GM12873 (cell line): ENCODE results near the gene ARID4B.

Source experiments
- TF ChIP-seq, protein P1 (sequence below): IDR thresholded peaks from 2 replicates; pipeline ENCODE4 v1.5.1; 2012; ENCODE audit warnings: low read depth, mild to moderate bottlenecking, moderate library complexity, low read length, control low read depth; ENCODE audit not compliant: insufficient read depth; ENCODE audit errors: missing control alignments

ARID4B gene

DNA sequence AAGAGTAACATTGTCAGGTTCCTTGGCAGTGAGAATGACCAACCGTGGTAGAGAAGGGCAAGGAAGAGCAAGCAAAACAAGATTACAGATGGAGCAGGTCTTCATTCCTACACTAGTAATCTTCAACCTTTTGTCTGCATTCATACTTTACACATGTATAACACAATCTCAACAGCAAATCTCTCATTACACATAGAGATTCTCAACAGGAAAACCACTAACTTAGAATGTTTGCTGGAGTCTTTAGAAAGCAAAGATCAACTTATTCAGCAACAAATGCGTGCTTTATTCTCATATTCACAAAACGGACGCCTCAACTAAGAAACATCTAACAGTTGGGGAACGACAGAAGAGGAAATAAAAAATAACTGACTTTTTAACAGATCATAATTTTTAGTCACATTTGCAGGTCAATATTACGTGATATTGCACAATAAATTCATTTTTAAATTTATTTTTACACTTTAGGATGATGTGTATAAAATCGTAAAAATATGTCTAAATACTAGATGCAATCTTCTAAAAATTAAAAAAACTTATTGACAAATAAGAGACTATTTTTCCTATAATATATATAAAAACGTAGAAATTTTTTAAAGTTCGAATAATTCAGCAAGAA lies 82.9 kb downstream of the ARID4B start:
- TF ChIP-seq, protein P1, sequence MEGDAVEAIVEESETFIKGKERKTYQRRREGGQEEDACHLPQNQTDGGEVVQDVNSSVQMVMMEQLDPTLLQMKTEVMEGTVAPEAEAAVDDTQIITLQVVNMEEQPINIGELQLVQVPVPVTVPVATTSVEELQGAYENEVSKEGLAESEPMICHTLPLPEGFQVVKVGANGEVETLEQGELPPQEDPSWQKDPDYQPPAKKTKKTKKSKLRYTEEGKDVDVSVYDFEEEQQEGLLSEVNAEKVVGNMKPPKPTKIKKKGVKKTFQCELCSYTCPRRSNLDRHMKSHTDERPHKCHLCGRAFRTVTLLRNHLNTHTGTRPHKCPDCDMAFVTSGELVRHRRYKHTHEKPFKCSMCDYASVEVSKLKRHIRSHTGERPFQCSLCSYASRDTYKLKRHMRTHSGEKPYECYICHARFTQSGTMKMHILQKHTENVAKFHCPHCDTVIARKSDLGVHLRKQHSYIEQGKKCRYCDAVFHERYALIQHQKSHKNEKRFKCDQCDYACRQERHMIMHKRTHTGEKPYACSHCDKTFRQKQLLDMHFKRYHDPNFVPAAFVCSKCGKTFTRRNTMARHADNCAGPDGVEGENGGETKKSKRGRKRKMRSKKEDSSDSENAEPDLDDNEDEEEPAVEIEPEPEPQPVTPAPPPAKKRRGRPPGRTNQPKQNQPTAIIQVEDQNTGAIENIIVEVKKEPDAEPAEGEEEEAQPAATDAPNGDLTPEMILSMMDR = no peak

DNA sequence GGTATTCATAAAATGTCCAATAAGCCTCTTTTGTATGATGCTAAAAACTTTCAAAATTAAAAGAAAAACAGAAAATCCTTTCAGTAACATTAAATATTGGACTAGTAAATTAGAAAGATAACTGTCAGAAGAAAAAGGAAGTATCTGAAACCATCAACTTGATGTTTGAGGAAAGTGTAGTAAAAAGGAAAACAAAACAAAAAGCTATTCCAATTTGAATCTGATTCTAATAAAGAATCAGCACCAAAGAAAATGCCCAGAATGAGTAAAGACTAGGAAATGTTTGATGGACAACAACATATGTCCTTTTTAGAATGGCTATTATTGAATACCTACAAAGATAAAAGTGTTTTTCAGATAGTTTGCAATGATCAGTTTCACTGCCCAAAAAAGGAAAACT lies 87.0 kb downstream of the ARID4B start:
- TF ChIP-seq, protein P1 = no peak

DNA sequence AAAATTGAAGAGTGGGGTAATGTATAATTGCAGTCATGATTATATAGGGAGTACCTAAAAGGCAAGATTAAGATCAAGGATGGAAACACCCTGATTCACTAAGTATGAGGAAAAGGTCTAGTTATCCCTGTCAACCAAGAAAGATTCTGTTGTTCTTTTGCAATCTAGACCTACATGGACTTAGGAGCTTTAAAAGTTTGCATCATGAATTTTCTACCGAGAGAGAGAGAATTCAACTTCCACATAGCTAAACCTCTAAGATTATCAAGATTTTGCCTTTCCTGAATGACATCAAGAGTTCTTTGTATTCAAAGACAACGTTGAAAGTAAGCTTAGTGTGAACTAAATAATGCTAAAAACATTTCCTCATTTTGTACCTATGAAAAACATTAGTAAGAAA lies 88.1 kb downstream of the ARID4B start:
- TF ChIP-seq, protein P1 = no peak

DNA sequence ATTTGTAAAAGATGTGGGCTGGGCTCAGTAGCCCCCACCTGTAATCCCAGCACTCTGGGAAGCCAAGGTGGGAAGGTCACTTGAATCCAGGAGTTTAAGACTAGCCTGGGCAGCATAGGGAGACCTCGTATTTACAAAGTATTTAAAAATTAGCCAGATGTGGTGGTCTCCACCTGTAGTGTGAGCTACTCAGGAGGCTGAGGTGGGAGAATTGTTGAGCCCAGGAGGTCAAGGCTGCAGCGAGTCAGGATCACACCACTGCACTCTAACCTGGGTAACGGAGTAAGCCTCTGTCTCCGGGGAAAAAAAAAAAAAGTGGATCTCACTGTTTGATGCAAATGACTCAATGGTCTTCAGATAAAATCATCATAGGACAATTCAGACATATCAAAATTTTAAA lies 89.4 kb downstream of the ARID4B start:
- TF ChIP-seq, protein P1 = no peak

DNA sequence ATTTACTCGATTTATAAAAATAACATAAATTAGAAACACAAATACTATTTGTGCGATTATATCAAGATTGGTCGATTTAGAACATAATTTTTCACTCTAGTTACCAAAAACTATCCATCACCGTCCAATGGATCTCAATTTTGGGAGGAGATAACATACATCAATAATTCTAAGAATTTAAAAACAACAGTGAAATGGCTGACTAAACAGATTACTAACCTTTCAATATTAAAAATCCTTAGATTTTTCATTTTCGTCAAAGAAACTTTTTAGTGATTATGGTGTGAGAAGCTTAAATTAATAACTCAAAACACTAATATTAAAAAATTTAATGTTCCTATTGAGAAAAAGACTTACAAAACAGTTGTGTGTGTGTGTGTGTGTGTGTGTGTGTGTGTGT lies 91.9 kb downstream of the ARID4B start:
- TF ChIP-seq, protein P1 = no peak

DNA sequence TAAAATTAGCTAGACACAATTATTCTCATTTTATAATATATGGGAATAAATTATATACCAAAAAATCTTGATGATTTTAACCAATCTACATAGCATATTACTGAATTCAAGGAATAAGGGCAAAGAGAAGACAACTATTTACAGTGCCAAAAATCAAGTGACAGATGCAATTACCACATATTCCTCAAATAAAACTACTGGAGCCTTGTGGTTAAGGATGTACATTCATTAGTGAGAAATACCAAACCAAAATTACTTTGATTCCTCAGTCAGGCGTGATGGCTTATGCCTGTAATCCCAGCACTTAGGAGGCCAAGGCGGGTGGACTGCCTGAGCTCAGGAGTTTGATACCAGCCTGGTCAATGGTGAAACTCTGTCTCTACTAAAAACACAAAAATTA lies 98.1 kb downstream of the ARID4B start:
- TF ChIP-seq, protein P1 = no peak

DNA sequence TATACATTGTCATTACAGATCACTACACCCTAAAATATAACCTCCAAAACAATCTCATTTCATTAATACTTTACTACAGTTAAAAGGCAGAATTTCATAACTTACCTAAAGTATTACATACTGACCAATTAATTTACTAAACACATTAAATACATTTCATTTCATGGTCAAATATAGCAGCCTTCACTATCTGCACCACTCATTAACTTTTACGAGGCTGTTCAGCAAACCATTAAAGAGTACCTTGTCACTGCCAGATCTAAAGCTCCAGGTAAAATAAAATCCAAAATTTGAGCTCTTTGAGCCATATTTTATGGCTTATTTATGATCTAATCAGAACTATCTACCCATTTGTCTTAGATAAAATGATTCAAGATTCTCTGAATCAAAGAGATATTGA lies 100.6 kb downstream of the ARID4B start:
- TF ChIP-seq, protein P1 = no peak
